Endodermal cell (in vitro differentiated cells): ENCODE results near the gene TMA16. TPM values are rescaled to one million over a fixed set of nuclear protein-coding genes. Genes with fewer than 3 reads are reported as not detected.

ENCODE experiments used
- DNase-seq: peaks from one replicate; pipeline ENCODE4 v3.0.0-alpha.2; 2017
- H3K27ac ChIP-seq: 2 replicates; pipeline ENCODE4 v1.5.1; 2013; ENCODE audit warnings: mild to moderate bottlenecking, low read depth, low read length, moderate library complexity
- H3K27me3 ChIP-seq: 2 replicates; pipeline ENCODE4 v1.6.1; 2013; ENCODE audit warnings: mild to moderate bottlenecking, low read length, moderate library complexity; ENCODE audit not compliant: insufficient read depth, control insufficient read depth, poor library complexity, severe bottlenecking
- H3K36me3 ChIP-seq: 2 replicates; pipeline ENCODE4 v1.7.0; 2013; ENCODE audit warnings: mild to moderate bottlenecking, low read length, moderate library complexity; ENCODE audit not compliant: control insufficient read depth, insufficient read depth
- H3K4me1 ChIP-seq: one replicate; pipeline ENCODE4 v1.7.0; 2013; ENCODE audit warnings: low read length; ENCODE audit not compliant: control insufficient read depth, insufficient read depth
- H3K4me3 ChIP-seq: 2 replicates; pipeline ENCODE4 v1.5.1; 2013; ENCODE audit warnings: mild to moderate bottlenecking, low read length, moderate library complexity
- H3K9ac ChIP-seq: 2 replicates; pipeline ENCODE4 v1.6.1; 2013; ENCODE audit warnings: mild to moderate bottlenecking, low read length, moderate library complexity; ENCODE audit not compliant: poor library complexity, severe bottlenecking; ENCODE audit errors: extremely low read depth
- H3K9me3 ChIP-seq: 2 replicates; pipeline ENCODE4 v1.6.1; 2013; ENCODE audit warnings: mild to moderate bottlenecking, low read length, moderate library complexity; ENCODE audit not compliant: control insufficient read depth
- H3K27ac Mint-ChIP-seq: 2 replicates; pipeline ENCODE4 v1.8.0; 2020; ENCODE audit warnings: mixed read lengths
- H3K27me3 Mint-ChIP-seq: 2 replicates; pipeline ENCODE4 v1.8.0; 2021; ENCODE audit warnings: mild to moderate bottlenecking, mixed read lengths; ENCODE audit not compliant: insufficient read depth
- H3K36me3 Mint-ChIP-seq: 2 replicates; pipeline ENCODE4 v1.8.0; 2020; ENCODE audit warnings: low read depth, mixed read lengths
- H3K4me1 Mint-ChIP-seq: 2 replicates; pipeline ENCODE4 v1.8.0; 2020; ENCODE audit warnings: mixed read lengths
- H3K4me3 Mint-ChIP-seq: 2 replicates; pipeline ENCODE4 v1.8.0; 2020; ENCODE audit warnings: mild to moderate bottlenecking, moderate library complexity, mixed read lengths
- H3K9me3 Mint-ChIP-seq: 2 replicates; pipeline ENCODE4 v1.8.0; 2020; ENCODE audit warnings: mild to moderate bottlenecking, mixed read lengths
- WGBS, 2 experiments: methylation state at CpG; one replicate each; pipeline versions ENCODE4 v1.1.5 to v1.1.7; 2013; ENCODE audit warnings: missing lambda C conversion rate in 2 of 2, mixed read lengths in 1 of 2; ENCODE audit not compliant: insufficient coverage in 1 of 2, insufficient read length in 1 of 2; 5-methylcytosine and 5-hydroxymethylcytosine counted together
- total RNA-seq, 2 donors: library from RNA; stranded (reverse); fragmentation: NEBNext Ultra II Directional in 1 of 2; extraction: Animal tissue kit (Norgen Biotek cat#: 25700) in 1 of 2; gene quantifications; 2 replicates in 1 of 2; 3 replicates in 1 of 2; pipeline ENCODE4 v1.2.1, GENCODE V29; 2021
- TF ChIP-seq, protein P1 (sequence below): fragments of 200-600 bp; sonication (generic); conservative IDR thresholded peaks from 2 replicates; pipeline ENCODE4 v1.5.0; 2021; ENCODE audit warnings: antibody characterized with exemption, mild to moderate bottlenecking

TMA16 gene
- total RNA-seq, 2 donors from 2014 or later: 54.7 to 68.8 TPM

DNA sequence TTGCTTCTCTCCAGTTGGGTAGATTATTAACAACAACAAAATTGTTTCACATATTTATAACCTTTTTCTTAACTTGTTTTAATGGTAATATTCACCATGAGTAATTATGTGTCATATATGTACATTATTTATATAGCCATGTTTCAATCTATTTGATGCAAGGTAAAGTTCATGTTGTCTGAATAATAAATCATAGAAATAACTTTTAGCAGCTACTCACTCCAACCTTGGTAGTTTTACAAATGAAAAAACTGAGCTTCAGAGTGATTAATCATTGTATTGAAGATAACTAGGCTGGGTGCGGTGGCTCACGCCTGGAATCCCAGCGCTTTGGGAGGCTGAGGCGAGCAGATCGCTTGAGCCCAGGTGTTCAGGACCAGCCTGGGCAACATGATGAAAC is 46.0 kb downstream of the TMA16 start:
- Histone ChIP-seq H3K36me3 (no peaks in the 10 kb centered on the region), H3K9me3 (no peaks in the 10 kb centered on the region), H3K4me3 (no peak overlapping the region), H3K9ac (no peak overlapping the region), H3K4me1 (no peaks in the 10 kb centered on the region), H3K27ac (no peak overlapping the region), H3K27me3 (no peaks in the 10 kb centered on the region)
- TF ChIP-seq, protein P1, sequence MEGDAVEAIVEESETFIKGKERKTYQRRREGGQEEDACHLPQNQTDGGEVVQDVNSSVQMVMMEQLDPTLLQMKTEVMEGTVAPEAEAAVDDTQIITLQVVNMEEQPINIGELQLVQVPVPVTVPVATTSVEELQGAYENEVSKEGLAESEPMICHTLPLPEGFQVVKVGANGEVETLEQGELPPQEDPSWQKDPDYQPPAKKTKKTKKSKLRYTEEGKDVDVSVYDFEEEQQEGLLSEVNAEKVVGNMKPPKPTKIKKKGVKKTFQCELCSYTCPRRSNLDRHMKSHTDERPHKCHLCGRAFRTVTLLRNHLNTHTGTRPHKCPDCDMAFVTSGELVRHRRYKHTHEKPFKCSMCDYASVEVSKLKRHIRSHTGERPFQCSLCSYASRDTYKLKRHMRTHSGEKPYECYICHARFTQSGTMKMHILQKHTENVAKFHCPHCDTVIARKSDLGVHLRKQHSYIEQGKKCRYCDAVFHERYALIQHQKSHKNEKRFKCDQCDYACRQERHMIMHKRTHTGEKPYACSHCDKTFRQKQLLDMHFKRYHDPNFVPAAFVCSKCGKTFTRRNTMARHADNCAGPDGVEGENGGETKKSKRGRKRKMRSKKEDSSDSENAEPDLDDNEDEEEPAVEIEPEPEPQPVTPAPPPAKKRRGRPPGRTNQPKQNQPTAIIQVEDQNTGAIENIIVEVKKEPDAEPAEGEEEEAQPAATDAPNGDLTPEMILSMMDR: no peak
- Mint-ChIP-seq H3K27ac (no peak overlapping the region), H3K4me1 (no peaks in the 10 kb centered on the region), H3K4me3 (no peak overlapping the region), H3K27me3 (no peaks in the 10 kb centered on the region), H3K9me3 (no peaks in the 10 kb centered on the region), H3K36me3 (peaks cover 8% of the 10 kb centered on the region)
- no peak for DNase-seq
- WGBS, 2 experiments: 93 to 100% methylated on average over 5 of the region's 5 CpGs

GRCh38 chr4:163540977-163541376 is 46.5 kb downstream of the TMA16 start:
- TF ChIP-seq, protein P1: no peak
- Histone ChIP-seq H3K27ac (no peak overlapping the region), H3K27me3 (no peaks in the 10 kb centered on the region), H3K4me1 (no peaks in the 10 kb centered on the region), H3K9me3 (no peaks in the 10 kb centered on the region), H3K9ac (no peak overlapping the region), H3K4me3 (no peak overlapping the region), H3K36me3 (no peaks in the 10 kb centered on the region)
- no peaks in the 10 kb centered on the region for H3K9me3 Mint-ChIP-seq
- no peak for DNase-seq
- 87 to 100% methylated on average over 2 to 3 of the region's 3 CpGs for WGBS, 2 experiments
- no peaks in the 10 kb centered on the region for H3K4me1 Mint-ChIP-seq
- no peaks in the 10 kb centered on the region for H3K27me3 Mint-ChIP-seq
- no peak overlapping the region for H3K27ac Mint-ChIP-seq
- H3K36me3 Mint-ChIP-seq: peaks cover 8% of the 10 kb centered on the region
- no peak overlapping the region for H3K4me3 Mint-ChIP-seq

DNA sequence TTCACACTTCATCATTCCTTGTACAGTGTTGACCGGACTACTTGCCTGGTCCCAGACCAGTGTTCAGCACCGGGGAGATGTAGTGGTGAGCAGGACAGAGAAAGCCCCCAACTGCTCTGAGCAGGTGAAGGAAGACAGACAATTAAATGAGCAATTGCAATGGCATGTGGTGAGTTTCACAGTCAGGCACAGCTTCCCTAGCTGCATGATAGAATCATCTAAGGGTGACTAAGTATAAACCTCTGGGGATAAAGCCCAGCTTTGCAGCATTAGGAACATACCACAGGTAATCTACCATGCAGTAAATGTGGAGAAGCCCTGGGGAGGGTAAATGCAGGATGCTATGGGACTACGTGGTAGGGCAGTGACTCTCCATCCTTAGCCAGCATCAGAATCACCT is 47.8 kb downstream of the TMA16 start:
- Mint-ChIP-seq H3K9me3 (no peaks in the 10 kb centered on the region), H3K4me3 (no peak overlapping the region), H3K4me1 (no peaks in the 10 kb centered on the region), H3K36me3 (peaks cover 4% of the 10 kb centered on the region), H3K27me3 (no peaks in the 10 kb centered on the region), H3K27ac (no peak overlapping the region)
- DNase-seq: no peak
- 60 to 90% methylated on average over 1 to 3 of the region's 3 CpGs for WGBS, 2 experiments
- H3K9ac ChIP-seq: no peak overlapping the region
- no peak overlapping the region for H3K4me3 ChIP-seq
- TF ChIP-seq, protein P1: no peak
- no peaks in the 10 kb centered on the region for H3K9me3 ChIP-seq
- no peaks in the 10 kb centered on the region for H3K4me1 ChIP-seq
- H3K27me3 ChIP-seq: no peaks in the 10 kb centered on the region
- H3K36me3 ChIP-seq: no peaks in the 10 kb centered on the region
- no peak overlapping the region for H3K27ac ChIP-seq
